Prostate gland (tissue), 2 donors: ENCODE measurements around the gene PLCG2. TPM values are rescaled to one million over a fixed set of nuclear protein-coding genes. Genes with fewer than 3 reads are reported as not detected.

Source experiments
- DNase-seq: peaks from one replicate; pipeline ENCODE4 v3.0.0-alpha.2; 2019; ENCODE audit warnings: low spot score
- H3K27ac ChIP-seq, 2 donors: fragments of 200-600 bp; sonication (generic); 2 replicates each; pipeline ENCODE4 v1.5.1; 2017 to 2019
- H3K27me3 ChIP-seq: fragments of 200-600 bp; sonication (generic); replicated peaks from 2 replicates; pipeline ENCODE4 v1.5.1; 2019; ENCODE audit not compliant: insufficient read depth
- H3K36me3 ChIP-seq, 2 donors: fragments of 200-600 bp; sonication (generic); 1 replicate in 1 of 2; 2 replicates in 1 of 2; pipeline versions ENCODE4 v1.5.1 to v1.8.1; 2017 to 2019
- H3K4me1 ChIP-seq: fragments of 200-600 bp; sonication (generic); replicated peaks from 2 replicates; pipeline ENCODE4 v1.5.1; 2019
- H3K4me3 ChIP-seq, 2 donors: fragments of 200-600 bp; sonication (generic); 2 replicates each; pipeline ENCODE4 v1.5.1; 2017 to 2019
- H3K9me3 ChIP-seq: fragments of 200-600 bp; sonication (generic); 2 replicates; pipeline ENCODE4 v1.5.1; 2017
- POLR2A ChIP-seq: fragments of 450-650 bp; IDR thresholded peaks from one replicate; pipeline ENCODE4 v1.6.1; 2016; ENCODE audit warnings: antibody characterized with exemption, mild to moderate bottlenecking
- POLR2AphosphoS5 ChIP-seq: sonication (generic); formaldehyde crosslinking; IDR thresholded peaks from one replicate; pipeline ENCODE4 v1.6.1; 2017; ENCODE audit warnings: antibody characterized with exemption
- WGBS: methylation state at CpG from one replicate; pipeline ENCODE4 v1.1.5; 2018; 5-methylcytosine and 5-hydroxymethylcytosine counted together
- intact Hi-C: fragments of 100-400 bp; cut with DNase I; formaldehyde crosslinking; loops from one replicate; pipeline ENCODE4 v1.14.2; 2022
- total RNA-seq, 2 donors: library from RNA; depleted of rRNA; stranded (reverse); fragments of >200 nt; gene quantifications; one replicate each; pipeline ENCODE4 v1.1.0, GENCODE V29; 2016
- TF ChIP-seq, protein P1 (sequence below), 4 experiments: fragments of 200-600 bp in 2 of 4; fragments of 450-650 bp in 2 of 4; sonication (generic) in 2 of 4; IDR thresholded peaks; 1 replicate in 3 of 4; 2 replicates in 1 of 4; pipeline ENCODE4 v1.5.1; 2016 to 2019; ENCODE audit warnings: antibody characterized with exemption in 4 of 4, mild to moderate bottlenecking in 2 of 4, moderate library complexity in 2 of 4

PLCG2 gene
- total RNA-seq, 2 donors from 2014 or later, result 10.3 to 12.8 TPM

DNA sequence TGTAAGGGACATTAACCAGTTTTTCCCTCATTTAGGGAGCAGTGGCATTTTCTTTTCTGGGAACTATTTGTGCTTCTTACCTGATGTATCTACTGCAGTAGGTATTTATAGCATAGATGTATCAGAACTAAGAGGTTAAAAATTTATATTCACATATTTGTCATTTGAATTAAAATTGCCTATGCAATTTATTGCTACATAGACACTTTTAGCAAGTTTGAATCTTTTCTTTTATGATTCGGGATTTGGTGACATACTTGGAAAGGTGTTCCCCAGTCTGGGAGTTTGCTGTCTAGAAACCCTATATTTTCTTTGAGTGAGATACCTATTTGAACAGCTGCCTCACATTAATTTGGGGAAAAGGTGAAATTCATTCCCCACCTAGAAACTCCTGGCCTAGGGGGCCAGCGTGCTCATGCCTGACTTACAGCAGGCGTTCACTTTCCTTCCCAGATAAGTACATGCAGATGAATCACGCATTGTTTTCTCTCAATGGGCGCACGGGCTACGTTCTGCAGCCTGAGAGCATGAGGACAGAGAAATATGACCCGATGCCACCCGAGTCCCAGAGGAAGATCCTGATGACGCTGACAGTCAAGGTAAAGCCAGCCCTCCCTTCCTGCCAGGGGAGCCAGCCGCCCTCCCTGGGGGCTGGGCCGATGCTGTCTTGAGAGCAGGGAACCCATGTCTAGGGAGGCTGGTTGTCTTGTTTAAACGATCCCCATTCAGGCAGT is 158.4 kb downstream of the PLCG2 start:
- intact Hi-C loops, result no loop called here
- H3K4me3 ChIP-seq, result no peak overlapping the region
- H3K27ac ChIP-seq, result no peak overlapping the region
- no peaks in the 10 kb centered on the region for H3K27me3 ChIP-seq
- WGBS, result 32% methylated on average over 13 of the region's 13 CpGs
- H3K9me3 ChIP-seq, result no peaks in the 10 kb centered on the region
- H3K4me1 ChIP-seq, result no peaks in the 10 kb centered on the region
- H3K36me3 ChIP-seq, result no peaks in the 10 kb centered on the region
- DNase-seq, result no peak
- TF ChIP-seq POLR2AphosphoS5 (no peak), POLR2A (no peak)
- TF ChIP-seq, protein P1, sequence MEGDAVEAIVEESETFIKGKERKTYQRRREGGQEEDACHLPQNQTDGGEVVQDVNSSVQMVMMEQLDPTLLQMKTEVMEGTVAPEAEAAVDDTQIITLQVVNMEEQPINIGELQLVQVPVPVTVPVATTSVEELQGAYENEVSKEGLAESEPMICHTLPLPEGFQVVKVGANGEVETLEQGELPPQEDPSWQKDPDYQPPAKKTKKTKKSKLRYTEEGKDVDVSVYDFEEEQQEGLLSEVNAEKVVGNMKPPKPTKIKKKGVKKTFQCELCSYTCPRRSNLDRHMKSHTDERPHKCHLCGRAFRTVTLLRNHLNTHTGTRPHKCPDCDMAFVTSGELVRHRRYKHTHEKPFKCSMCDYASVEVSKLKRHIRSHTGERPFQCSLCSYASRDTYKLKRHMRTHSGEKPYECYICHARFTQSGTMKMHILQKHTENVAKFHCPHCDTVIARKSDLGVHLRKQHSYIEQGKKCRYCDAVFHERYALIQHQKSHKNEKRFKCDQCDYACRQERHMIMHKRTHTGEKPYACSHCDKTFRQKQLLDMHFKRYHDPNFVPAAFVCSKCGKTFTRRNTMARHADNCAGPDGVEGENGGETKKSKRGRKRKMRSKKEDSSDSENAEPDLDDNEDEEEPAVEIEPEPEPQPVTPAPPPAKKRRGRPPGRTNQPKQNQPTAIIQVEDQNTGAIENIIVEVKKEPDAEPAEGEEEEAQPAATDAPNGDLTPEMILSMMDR (IDR thresholded peaks at IDR 0.05), result no peak

DNA sequence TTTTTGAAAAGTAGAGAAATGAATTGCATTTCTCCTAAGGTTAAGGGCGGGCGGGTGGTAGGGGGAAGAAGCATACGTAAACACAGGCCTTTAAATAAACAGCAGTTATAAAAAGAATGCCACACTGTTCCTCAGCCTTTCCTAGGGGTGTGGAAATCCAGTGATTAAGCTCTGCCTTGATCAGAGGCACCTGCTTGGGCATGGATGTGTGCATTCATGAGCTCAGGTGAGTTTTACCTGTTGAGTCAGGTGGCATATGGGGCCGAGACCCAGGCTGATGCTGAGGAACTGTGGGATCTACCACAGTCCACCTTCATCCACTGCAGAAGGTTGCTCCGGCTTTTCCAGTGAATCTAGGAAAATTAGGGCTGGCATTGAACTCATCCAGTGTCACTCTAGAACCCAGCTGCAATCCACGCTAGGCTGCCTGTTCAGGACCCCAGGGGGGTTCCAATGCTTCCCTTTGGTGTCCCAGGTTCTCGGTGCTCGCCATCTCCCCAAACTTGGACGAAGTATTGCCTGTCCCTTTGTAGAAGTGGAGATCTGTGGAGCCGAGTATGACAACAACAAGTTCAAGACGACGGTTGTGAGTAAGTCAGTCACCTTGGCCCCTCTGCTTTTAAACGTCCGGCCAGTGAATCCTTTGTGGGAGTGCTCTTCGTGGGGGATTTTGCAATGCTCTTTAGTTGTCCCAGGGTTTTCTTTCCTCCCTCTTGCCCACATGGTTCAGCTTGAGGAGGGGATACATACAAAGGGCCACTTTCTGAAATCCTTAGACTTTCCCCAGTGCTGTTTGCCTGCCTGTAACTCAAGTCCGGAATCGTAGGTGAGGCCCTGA is 159.5 kb downstream of the PLCG2 start:
- TF ChIP-seq, protein P1 (IDR thresholded peaks at IDR 0.05), result no peak
- TF ChIP-seq POLR2A, result no peak
- TF ChIP-seq POLR2AphosphoS5, result no peak
- DNase-seq, result no peak
- 91% methylated on average over 17 of the region's 17 CpGs for WGBS
- Histone ChIP-seq H3K4me3 (no peak overlapping the region), H3K27me3 (no peaks in the 10 kb centered on the region), H3K27ac (no peak overlapping the region), H3K36me3 (no peaks in the 10 kb centered on the region), H3K9me3 (no peaks in the 10 kb centered on the region), H3K4me1 (no peaks in the 10 kb centered on the region)
- intact Hi-C loops, result no loop called here

DNA sequence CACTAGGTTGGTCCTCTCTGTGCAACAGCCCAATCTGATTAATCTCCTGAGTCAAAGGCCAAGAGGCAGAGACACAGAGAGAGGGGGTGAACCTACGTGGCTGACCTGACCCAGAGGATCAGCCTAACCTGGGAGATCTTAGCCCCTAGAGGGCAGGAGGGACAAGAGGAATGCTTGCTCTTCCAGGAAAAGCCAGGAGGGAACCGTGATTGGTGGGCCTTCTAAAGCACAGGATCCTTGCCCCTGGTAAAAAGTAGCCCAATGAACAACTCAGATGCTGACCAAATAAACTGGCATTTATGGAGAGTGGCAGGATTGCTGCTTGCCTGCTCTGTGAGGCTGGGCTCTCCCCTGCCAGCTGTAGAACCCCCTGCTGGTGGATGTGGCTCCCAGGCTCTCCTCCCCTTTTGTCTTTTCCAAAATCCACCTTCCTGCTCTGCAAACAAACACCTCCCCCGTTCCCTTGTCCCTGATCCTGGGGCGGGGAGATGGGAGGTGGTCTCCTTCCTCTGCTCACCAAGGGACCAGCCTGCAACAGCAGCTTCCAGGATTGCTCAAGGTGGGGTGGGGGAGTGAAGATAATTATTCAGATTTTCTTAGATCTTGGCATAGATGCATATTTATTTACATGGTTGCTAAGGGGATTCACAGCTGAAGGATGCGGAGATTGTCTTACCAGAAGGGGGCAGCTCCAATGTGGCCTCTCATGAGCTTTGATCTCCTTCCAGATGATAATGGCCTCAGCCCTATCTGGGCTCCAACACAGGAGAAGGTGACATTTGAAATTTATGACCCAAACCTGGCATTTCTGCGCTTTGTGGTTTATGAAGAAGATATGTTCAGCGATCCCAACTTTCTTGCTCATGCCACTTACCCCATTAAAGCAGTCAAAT is 160.3 kb downstream of the PLCG2 start:
- no peaks in the 10 kb centered on the region for H3K27me3 ChIP-seq
- no peak overlapping the region for H3K4me3 ChIP-seq
- H3K4me1 ChIP-seq, result no peaks in the 10 kb centered on the region
- TF ChIP-seq POLR2A (no peak), POLR2AphosphoS5 (no peak)
- DNase-seq, result no peak
- H3K27ac ChIP-seq, result no peak overlapping the region
- H3K36me3 ChIP-seq, result no peaks in the 10 kb centered on the region
- 58% methylated on average over 7 of the region's 7 CpGs for WGBS
- H3K9me3 ChIP-seq, result no peaks in the 10 kb centered on the region
- intact Hi-C loops, result no loop called here

DNA sequence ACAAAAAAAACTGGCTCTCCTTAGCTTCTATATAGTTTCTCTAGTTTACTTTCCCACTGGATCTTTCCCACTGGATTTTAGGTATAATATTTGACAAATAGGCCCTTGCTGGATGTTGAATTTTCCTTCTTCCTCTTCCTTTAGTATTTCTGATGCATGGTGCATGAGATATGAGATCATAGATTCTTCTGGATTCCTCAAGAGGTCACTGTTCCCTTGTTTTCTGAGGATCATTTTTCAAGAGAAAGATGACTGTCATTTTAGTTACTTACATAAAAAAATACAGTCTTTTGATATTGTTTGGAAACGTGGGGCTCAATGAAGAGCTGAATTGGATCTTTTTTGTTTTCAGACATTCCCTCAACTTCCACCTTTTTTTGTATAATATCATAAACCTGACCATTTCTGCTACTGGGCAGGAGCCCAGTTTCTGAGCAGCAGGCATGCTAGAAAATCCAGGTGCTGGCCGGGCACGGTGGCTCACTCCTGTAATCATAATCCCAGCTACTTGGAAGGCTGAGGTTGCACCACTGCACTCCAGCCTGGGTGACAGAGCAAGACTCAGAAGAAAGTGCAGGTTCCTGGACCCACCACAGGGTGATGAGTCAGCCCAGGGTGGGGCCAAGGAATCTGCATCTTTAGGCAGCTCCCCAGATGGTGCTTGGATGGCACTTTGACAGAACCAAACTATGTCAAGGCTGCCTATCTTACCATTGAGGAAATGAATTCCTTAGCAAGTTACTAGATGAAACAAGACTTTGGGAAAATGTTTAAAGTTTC is 161.9 kb downstream of the PLCG2 start:
- no peak for DNase-seq
- Histone ChIP-seq H3K4me3 (no peak overlapping the region), H3K4me1 (no peaks in the 10 kb centered on the region), H3K9me3 (no peaks in the 10 kb centered on the region), H3K27me3 (no peaks in the 10 kb centered on the region), H3K27ac (no peak overlapping the region), H3K36me3 (no peaks in the 10 kb centered on the region)
- WGBS, result 28% methylated on average over 3 of the region's 3 CpGs
- TF ChIP-seq, protein P1 (IDR thresholded peaks at IDR 0.05), result peak in 3 of 4 experiments; percentile 19 to 61 (median 51)
- no peak for TF ChIP-seq POLR2A
- intact Hi-C loops, result no loop called here
